ENCODE measurements around the gene FAM8A1.
A peak's percentile ranks its signal among the peaks of the same experiment; 100 is the strongest.

FAM8A1 gene

GRCh38 chr6:17601386-17601703 is 1.2 kb downstream of the FAM8A1 start:
- DNase-seq (ENCODE audit: low spot score): no peak

GRCh38 chr6:17602888-17603287 is 2.8 kb downstream of the FAM8A1 start:
- DNase-seq (ENCODE audit: low spot score): no peak

- DNase-seq (ENCODE audit: low spot score): no peak
Observed at GRCh38 chr6:17606606-17607005, 6.5 kb downstream of the FAM8A1 start.

GRCh38 chr6:17610835-17611234 is 10.7 kb downstream of the FAM8A1 start:
- no peak for DNase-seq (ENCODE audit: low spot score)

GRCh38 chr6:17612048-17612447 is 11.9 kb downstream of the FAM8A1 start:
- DNase-seq (ENCODE audit: low spot score): no peak

- DNase-seq (ENCODE audit: low spot score): no peak
Observed at GRCh38 chr6:17615794-17616193, 15.7 kb downstream of the FAM8A1 start.

GRCh38 chr6:17621003-17621402 is 20.9 kb downstream of the FAM8A1 start:
- no peak for DNase-seq (ENCODE audit: low spot score)

GRCh38 chr6:17622144-17622543 is 22.0 kb downstream of the FAM8A1 start:
- DNase-seq (ENCODE audit: low spot score): no peak

GRCh38 chr6:17624396-17624795 is 24.3 kb downstream of the FAM8A1 start:
- DNase-seq (ENCODE audit: low spot score): no peak

- DNase-seq (ENCODE audit: low spot score): no peak
Observed at GRCh38 chr6:17628873-17629272, 28.8 kb downstream of the FAM8A1 start.

- DNase-seq (ENCODE audit: low spot score): no peak
Observed at GRCh38 chr6:17629824-17630510, 29.9 kb downstream of the FAM8A1 start.

GRCh38 chr6:17630511-17631073 is 30.5 kb downstream of the FAM8A1 start:
- no peak for DNase-seq (ENCODE audit: low spot score)

GRCh38 chr6:17632934-17633333 is 32.8 kb downstream of the FAM8A1 start:
- DNase-seq (ENCODE audit: low spot score): no peak

- no peak for DNase-seq (ENCODE audit: low spot score)
Observed at GRCh38 chr6:17633465-17634188, 33.5 kb downstream of the FAM8A1 start.

- DNase-seq (ENCODE audit: low spot score): no peak
Observed at GRCh38 chr6:17635568-17635967, 35.5 kb downstream of the FAM8A1 start.

GRCh38 chr6:17638212-17638715 is 38.2 kb downstream of the FAM8A1 start:
- DNase-seq (ENCODE audit: low spot score): no peak

- DNase-seq (ENCODE audit: low spot score): no peak
Observed at GRCh38 chr6:17640477-17640917, 40.4 kb downstream of the FAM8A1 start.

- no peak for DNase-seq (ENCODE audit: low spot score)
Observed at GRCh38 chr6:17648745-17649144, 48.6 kb downstream of the FAM8A1 start.

GRCh38 chr6:17650656-17651309 is 50.7 kb downstream of the FAM8A1 start:
- DNase-seq (ENCODE audit: low spot score): no peak

- no peak for DNase-seq (ENCODE audit: low spot score)
Observed at GRCh38 chr6:17653198-17653882, 53.2 kb downstream of the FAM8A1 start.

- DNase-seq (ENCODE audit: low spot score): peak; percentile 69
Observed at GRCh38 chr6:17656092-17656491, 56.0 kb downstream of the FAM8A1 start.

- DNase-seq (ENCODE audit: low spot score): no peak
Observed at GRCh38 chr6:17656644-17657043, 56.5 kb downstream of the FAM8A1 start.

Data from hematopoietic multipotent progenitor cell treated with erythropoietin and hydrocortisone succinate and interleukin-3 and kit ligand, for 15 days (in vitro differentiated cells).